Cardiac muscle cell (in vitro differentiated cells and primary cell): ENCODE results near the gene SMOC1. TPM values are rescaled to one million over a fixed set of nuclear protein-coding genes. Genes with fewer than 3 reads are reported as not detected.
A peak's percentile ranks its signal among the peaks of the same experiment; 100 is the strongest.

Source experiments
- DNase-seq, 2 donors: peaks; one replicate each; pipeline versions ENCODE4 v3.0.0 to v3.0.0-alpha.2; 2010 to 2017; ENCODE audit warnings: low read depth in 1 of 2, low spot score in 1 of 2
- H3K27ac ChIP-seq: fragments of 200-600 bp; sonication (generic); 2 replicates; pipeline ENCODE4 v1.5.1; 2016
- H3K27me3 ChIP-seq: fragments of 200-600 bp; sonication (generic); 2 replicates; pipeline ENCODE4 v1.6.0; 2016; ENCODE audit warnings: control low read depth
- H3K36me3 ChIP-seq: fragments of 200-600 bp; sonication (generic); 2 replicates; pipeline ENCODE4 v1.5.1; 2016; ENCODE audit warnings: control low read depth
- H3K4me1 ChIP-seq: fragments of 200-600 bp; sonication (generic); 2 replicates; pipeline ENCODE4 v1.8.1; 2017; ENCODE audit warnings: low read depth, mild to moderate bottlenecking, mixed run types
- H3K4me3 ChIP-seq: fragments of 200-600 bp; sonication (generic); 2 replicates; pipeline ENCODE4 v1.5.1; 2016; ENCODE audit warnings: mild to moderate bottlenecking
- H3K9me3 ChIP-seq: fragments of 200-600 bp; sonication (generic); 2 replicates; pipeline ENCODE4 v1.5.1; 2017; ENCODE audit warnings: low read depth, mild to moderate bottlenecking, control low read depth
- CTCF ChIP-seq: IDR thresholded peaks from 2 replicates; pipeline ENCODE4 v1.5.1; 2012; ENCODE audit warnings: low read depth, mild to moderate bottlenecking, low read length
- polyA plus RNA-seq: library from polyadenylated mRNA; unstranded; fragments of >200 nt; fragmentation: Nextera tagmentation; extraction: Ambion mirVana; gene quantifications from 2 replicates; pipeline ENCODE4 v1.2.1, GENCODE V29; 2016
- total RNA-seq: library from RNA; depleted of rRNA; stranded (reverse); fragments of >200 nt; gene quantifications from 2 replicates; pipeline ENCODE4 v1.2.3, GENCODE V29; 2016

SMOC1 gene
- total and polyA plus RNA-seq, 2 experiments from 2014 or later = 1.9 to 24.7 TPM

DNA sequence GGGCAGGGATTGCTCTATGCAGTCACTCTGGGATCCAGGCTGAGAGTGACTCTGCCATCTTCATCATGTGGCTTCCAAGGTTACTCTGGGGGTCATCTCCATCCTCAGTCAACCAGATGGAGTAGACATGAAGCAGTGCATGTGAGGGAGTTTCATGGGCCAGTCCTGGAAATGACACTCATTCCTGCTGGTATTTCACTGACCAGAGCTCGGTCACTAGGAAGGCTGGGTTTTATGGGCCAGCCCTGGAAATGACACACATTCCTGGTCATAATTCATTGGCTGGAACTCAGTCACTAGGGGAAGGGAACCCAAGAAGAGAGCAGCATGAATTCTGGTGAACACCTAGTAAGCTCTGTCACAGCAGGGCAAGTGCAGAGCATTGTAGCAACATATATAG, 144.7 kb downstream of the SMOC1 start:
- H3K4me3 ChIP-seq = no peak overlapping the region
- H3K27ac ChIP-seq = no peak overlapping the region
- DNase-seq = no peak
- H3K9me3 ChIP-seq = no peaks in the 10 kb centered on the region
- no peaks in the 10 kb centered on the region for H3K27me3 ChIP-seq
- no peak for TF ChIP-seq CTCF
- H3K36me3 ChIP-seq = no peaks in the 10 kb centered on the region
- no peaks in the 10 kb centered on the region for H3K4me1 ChIP-seq

GRCh38 chr14:70027785-70028428, 148.7 kb downstream of the SMOC1 start:
- H3K27me3 ChIP-seq = no peaks in the 10 kb centered on the region
- no peaks in the 10 kb centered on the region for H3K4me1 ChIP-seq
- H3K27ac ChIP-seq = no peak overlapping the region
- H3K4me3 ChIP-seq = no peak overlapping the region
- no peaks in the 10 kb centered on the region for H3K9me3 ChIP-seq
- H3K36me3 ChIP-seq = no peaks in the 10 kb centered on the region
- peak; percentile 97 for TF ChIP-seq CTCF
- DNase-seq = peak; percentile 64 to 82

DNA sequence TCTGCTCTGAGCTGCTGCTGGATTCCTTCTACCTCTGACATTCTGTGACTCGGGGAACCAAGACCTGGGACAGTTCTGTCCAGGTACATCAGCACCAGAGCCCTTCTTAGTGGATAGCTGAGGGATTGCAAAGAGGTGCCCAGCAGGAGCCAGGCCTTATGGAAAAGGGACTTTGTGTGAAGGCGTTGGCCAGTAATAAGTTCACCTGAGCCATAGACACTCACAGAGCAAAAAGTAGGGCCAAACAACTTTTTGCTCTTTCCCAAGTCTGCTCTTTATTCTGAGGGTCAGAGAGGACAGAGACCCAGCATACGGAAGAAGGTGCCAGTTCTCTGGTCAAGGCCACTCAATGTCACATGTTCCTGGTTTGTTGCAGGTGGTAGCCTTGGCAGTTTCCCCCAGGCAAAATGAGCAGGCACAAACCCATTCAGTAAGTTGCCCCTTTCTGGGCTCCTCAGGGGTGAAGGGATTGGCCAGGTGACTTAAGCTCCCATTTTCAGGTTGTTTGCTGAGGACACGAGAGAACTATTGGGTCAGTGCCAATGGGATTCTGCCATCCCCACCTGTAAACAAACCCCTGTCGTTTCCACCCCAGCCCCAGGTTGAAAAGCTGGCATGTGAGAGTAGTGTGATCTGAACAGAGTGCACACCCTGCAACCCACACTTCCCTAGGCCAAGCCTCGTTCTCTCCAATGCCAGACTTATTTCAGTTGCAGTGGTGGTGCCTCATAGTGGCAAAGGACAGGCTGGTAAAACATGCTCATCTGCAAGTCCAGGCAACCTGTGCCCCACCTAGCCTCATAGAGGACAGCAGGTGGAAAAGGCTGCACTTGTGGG, 150.3 kb downstream of the SMOC1 start:
- DNase-seq = no peak
- H3K36me3 ChIP-seq = no peaks in the 10 kb centered on the region
- H3K4me3 ChIP-seq = no peak overlapping the region
- no peaks in the 10 kb centered on the region for H3K27me3 ChIP-seq
- H3K9me3 ChIP-seq = no peaks in the 10 kb centered on the region
- H3K4me1 ChIP-seq = no peaks in the 10 kb centered on the region
- no peak overlapping the region for H3K27ac ChIP-seq
- TF ChIP-seq CTCF = no peak

DNA sequence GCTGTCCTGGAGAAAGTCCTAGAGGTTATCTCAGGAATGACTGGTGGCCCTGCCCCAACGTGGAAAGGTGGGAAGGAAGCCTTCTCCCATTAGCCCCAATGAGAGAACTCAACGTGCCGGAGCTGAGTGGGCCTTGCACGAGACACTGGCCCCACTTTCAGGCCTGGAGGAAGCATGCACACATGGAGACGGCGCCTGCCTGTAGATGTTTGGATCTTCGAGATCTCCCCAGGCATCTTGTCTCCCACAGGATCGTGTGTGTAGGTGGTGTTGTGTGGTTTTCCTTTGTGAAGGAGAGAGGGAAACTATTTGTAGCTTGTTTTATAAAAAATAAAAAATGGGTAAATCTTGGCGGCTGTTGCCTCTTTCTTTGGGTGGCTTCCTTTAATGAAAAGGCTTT, 152.8 kb downstream of the SMOC1 start:
- no peaks in the 10 kb centered on the region for H3K4me1 ChIP-seq
- H3K9me3 ChIP-seq = no peaks in the 10 kb centered on the region
- no peak for TF ChIP-seq CTCF
- no peaks in the 10 kb centered on the region for H3K36me3 ChIP-seq
- no peak for DNase-seq
- H3K27ac ChIP-seq = no peak overlapping the region
- no peaks in the 10 kb centered on the region for H3K27me3 ChIP-seq
- H3K4me3 ChIP-seq = no peak overlapping the region

DNA sequence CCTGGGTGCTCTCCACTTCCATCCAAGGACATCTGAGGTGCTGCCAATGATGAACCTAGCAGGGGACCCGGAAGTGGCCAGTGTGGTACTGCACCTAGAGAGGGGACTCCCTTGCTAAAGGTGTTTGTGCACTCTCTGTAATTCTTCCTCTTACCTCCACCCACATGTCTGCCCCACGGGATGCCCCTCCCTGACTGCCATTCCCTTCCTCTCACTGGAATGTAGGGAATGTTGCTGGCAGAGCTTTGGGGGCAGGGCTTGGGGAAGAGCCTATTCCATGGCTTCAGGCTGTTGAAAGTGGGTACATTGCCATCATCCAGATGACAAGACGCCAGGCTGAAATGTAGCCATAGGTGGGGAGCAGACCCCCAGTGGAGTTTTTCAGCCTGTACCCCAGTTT, 153.2 kb downstream of the SMOC1 start:
- no peak for TF ChIP-seq CTCF
- no peak for DNase-seq
- Histone ChIP-seq H3K36me3 (no peaks in the 10 kb centered on the region), H3K4me3 (no peak overlapping the region), H3K4me1 (no peaks in the 10 kb centered on the region), H3K27me3 (no peaks in the 10 kb centered on the region), H3K27ac (no peak overlapping the region), H3K9me3 (no peaks in the 10 kb centered on the region)
